CD4-positive, alpha-beta T cell treated with Interferon gamma for 1 hour (primary cell): Measurements from ENCODE around the gene COX7A1.

ENCODE experiments used
- DNase-seq: peaks from one replicate; pipeline ENCODE4 v3.0.0-alpha.2; 2020

COX7A1 gene

DNA sequence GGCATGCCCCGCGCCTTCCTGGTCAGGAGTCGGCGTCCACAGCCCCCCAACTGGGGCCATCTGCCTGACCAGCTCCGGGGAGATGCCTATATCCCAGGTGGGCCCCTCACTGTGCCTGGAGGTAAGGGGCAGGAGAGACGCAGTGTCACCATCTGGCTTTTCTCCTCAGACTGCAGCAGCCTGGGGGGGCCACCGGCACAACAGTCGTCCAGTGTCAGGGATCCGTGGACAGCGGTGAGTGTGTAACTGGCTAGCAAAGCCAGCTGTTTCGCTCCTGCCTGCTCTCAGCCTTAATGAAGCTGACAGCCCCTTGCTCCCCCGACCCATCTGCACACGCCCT is 41.1 kb downstream of the COX7A1 start:
- DNase-seq = no peak

DNA sequence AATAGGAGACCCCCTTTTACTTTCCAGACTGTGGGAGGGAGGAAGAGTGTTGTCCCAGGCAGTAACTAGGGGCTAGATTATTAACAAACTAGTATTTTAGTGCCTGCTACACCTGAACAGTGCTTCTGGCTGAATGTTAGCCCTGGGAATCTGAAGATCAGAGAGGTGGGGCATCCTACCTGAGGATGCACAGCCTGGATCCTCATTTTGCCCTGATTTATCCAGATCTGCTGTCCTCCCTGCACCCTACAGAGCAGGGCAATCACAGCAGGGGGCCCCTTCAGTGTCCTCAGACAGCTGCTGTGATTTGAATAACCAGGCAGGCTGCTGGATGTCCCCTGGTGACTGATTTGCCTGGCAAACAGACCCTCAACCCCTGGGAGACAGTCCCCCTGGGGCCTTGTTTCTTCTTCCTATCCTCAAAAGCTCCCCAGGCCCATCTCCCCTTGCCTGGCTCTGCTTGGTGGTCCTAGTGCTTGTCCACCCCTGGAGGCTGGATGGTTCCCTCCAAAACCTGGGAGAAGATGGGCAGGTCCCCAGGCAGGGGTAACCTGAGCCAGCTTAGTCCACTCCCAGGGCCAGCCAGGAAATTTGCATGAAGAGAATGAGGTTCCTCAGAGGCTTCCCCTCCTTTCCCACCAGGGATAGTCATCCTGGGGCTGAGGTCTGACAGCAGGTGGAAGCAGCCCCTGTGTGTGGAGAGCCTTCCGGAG is 41.6 kb downstream of the COX7A1 start, which contains the start of gene OVOL3:
OVOL3 (plus strand) TSS at position 657 of the 713 bp plus-strand sequence. CDS start 60 bp downstream, outside the sequence.
- no peak for DNase-seq

DNA sequence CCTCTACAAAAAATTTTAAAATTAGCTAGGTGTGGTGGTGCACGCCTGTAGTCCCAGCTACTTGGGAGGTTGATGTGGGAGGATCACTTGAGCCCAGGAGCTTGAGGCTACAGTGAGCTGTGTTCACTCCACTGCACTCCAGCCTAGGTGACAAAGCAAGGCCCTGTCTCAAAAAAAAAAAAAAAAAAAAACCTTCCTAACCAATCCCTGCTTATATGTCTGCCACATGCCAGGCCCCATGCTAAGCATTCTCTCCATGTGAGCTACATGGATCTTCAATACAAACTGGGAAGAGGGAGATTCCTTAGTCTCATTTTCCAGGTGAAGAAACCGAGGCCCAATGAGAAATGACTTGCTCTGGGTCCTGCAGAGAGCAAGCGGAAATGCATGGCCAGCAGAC is 43.6 kb downstream of the COX7A1 start:
- no peak for DNase-seq

DNA sequence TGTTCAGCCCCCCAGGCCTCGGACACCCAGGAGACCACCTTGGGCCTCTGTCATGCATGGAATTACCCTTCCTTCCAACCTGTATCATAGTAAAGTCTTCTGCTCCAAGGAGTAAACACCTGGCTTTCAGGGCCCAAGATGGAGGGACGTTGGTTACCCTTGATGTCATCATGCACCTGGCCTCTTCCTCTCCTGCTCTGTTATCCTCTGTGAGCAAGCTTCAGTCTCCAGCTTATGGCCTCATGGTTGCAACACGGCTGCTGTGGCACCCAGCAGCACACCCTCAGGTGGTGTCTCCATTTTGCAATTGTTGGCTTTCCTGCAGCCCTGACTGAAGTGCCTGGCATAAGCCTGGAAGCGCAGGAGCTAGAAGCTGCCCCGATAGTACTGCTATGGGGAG is 45.3 kb downstream of the COX7A1 start:
- no peak for DNase-seq

DNA sequence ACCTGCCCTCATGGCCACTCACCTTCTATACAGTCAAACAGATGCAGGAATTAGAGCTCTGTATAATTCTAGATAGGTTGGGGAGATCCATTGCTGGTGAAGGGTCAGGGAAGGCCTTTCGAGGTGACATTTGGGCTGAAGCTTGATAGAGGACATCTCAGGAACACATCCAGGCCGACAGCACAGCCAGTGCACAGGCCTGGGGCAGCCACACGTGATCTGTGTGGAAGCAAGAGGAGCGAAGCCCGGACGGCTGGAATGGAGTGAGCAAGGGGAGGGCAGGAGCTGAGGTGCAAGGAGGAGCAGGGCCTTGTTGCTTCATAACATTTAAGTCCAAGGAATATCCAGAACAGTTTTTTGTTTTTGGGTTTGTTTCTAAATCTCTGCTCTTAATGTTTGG is 45.8 kb downstream of the COX7A1 start:
- DNase-seq = no peak

DNA sequence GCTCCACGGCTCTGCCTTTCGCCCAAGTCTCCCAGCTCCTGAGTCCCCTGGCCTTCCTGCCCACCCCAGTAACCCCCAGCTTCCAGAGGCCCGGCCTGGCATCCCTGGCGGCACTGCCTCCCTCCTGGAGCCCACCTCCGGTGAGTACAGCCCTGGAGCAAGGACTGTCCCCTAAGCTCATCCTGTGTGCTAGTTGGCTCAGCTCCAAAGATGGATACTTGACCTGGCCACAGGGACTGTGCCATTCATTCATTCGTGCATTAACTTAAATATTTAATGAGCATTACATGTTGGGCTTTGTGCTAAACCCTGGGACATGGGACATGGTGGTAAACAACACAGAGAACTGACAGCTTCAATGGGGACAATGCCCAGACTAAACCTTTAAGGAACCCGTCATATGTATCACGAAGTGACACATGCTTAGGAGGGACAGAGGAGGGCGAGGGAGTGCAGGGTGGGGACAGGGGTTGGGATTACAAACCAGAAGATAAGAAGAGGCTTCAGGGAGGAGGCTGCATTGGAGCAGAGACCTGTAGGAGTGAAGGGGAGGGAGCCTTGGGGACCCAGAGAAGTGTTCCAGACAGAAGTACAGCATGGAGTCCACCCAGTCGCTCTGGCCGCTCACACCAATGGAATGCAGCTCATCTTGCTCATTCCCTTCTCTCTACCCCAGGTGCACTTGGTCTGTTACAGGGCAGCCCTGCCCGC is 48.2 kb downstream of the COX7A1 start:
- DNase-seq = no peak

DNA sequence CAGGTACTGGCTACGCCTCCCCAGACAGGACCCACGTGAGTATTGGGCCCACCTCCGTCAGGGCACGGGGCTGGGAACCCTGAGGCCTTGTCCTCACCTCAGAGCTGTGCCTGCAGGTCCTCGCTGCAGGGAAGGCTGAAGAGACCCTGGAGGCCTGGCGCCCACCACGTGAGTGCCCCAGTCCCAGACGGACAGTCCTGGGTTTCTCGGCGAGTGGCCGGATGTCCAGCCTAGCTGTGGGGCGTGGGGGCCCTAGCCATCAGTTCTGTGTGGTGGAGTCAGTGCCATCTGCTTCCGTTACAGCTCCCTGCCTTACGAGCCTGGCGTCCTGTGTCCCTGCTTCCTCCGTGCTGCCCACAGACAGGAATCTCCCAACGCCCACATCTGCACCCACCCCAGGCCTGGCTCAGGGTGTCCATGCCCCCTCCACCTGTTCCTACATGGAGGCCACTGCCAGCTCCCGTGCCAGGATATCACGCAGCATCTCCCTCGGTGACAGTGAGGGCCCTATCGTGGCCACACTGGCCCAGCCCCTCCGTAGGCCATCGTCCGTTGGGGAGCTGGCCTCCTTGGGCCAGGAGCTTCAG is 49.1 kb downstream of the COX7A1 start:
- no peak for DNase-seq

DNA sequence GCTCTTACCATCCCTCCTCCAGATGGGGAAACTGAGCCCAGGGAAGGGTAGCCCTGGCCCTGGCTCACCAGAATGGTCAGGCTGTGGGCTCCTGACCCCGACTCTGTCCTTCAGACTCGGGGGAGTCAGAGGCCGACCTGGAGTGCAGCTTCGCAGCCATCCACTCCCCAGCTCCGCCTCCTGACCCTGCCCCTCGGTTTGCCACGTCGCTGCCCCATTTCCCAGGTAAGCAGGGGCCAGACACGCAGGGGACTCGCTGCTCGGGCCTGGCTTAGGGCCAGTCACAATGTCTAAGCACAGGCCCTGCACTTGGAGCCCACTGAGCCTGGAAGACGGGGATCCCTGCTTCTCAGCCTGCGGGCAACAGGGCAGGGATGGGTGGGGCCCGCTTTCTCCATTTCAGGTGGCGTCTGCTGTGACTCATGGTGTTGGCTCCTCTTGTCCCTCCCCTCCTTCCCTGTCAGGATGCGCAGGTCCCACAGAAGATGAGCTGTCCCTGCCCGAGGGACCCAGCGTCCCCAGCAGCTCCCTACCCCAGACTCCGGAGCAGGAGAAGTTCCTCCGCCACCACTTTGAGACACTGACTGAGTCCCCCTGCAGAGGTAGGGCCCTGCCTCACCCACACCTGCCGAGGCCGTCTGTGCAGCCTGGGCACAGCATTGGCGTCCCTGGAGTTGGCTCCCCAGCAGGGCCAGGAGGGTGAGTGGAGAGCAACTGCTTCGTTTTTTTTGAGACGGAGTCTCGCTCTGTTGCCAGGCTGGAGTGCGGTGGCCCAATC is 50.5 kb downstream of the COX7A1 start:
- DNase-seq = no peak
